ENCODE measurements around the gene LSM3.

DNA sequence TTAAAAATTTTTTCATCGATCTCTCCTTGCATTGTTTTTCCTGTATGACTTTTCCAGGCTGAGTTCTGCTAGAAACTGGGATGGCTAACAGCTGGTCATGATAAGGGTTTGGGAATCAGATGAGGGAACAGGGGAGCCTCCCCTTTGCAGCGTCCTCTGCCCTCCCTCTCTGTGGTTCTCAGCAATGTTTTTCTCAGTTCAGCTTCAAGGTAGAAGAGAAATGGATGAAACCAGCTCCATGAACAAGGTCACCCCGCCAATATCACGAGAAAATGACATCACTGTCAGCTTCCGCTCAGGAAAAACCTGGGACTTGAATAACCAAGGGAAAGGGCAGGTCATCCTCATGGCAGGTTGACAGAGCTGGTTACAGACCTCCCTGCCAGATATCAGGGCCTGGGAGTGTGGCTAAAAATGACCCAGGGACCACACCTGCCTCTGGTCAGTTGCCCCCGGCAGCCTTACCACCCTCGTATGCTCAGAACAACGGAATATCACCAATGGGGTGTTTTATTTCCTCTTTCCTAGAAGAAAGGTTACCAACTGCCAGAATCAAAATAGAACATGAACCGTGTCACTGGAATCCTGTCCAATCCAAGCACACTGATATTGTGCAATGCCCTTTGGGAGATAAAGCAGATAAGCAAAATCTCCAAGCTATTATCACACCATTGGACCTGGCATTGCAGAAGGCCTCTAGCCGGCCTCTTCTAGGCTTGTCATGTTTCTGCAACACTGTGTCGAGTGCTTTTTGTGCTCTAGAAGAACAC is 26.1 kb downstream of the LSM3 start:
- TF ChIP-seq, protein P1, sequence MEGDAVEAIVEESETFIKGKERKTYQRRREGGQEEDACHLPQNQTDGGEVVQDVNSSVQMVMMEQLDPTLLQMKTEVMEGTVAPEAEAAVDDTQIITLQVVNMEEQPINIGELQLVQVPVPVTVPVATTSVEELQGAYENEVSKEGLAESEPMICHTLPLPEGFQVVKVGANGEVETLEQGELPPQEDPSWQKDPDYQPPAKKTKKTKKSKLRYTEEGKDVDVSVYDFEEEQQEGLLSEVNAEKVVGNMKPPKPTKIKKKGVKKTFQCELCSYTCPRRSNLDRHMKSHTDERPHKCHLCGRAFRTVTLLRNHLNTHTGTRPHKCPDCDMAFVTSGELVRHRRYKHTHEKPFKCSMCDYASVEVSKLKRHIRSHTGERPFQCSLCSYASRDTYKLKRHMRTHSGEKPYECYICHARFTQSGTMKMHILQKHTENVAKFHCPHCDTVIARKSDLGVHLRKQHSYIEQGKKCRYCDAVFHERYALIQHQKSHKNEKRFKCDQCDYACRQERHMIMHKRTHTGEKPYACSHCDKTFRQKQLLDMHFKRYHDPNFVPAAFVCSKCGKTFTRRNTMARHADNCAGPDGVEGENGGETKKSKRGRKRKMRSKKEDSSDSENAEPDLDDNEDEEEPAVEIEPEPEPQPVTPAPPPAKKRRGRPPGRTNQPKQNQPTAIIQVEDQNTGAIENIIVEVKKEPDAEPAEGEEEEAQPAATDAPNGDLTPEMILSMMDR (IDR thresholded peaks at IDR 0.05), result no peak
- TF ChIP-seq POLR2A (IDR thresholded peaks at IDR 0.05), result no peak
